D721Med (cell line): Measurements from ENCODE around the gene PPM1M.

Source experiments
- DNase-seq: peaks from one replicate; pipeline ENCODE4 v3.0.0; 2011; ENCODE audit warnings: low spot score; ENCODE audit not compliant: insufficient read length
- FAIRE-seq: peaks from 2 replicates; lab custom pipeline; 2011; peaks lifted over from hg19 to GRCh38; lab: Jason Lieb, UNC
- TF ChIP-seq, protein P1 (sequence below): IDR thresholded peaks from 2 replicates; pipeline ENCODE4 v1.5.1; 2012; ENCODE audit warnings: mild to moderate bottlenecking, control low read depth; ENCODE audit not compliant: insufficient read depth; ENCODE audit errors: missing control alignments

The PPM1M gene

DNA sequence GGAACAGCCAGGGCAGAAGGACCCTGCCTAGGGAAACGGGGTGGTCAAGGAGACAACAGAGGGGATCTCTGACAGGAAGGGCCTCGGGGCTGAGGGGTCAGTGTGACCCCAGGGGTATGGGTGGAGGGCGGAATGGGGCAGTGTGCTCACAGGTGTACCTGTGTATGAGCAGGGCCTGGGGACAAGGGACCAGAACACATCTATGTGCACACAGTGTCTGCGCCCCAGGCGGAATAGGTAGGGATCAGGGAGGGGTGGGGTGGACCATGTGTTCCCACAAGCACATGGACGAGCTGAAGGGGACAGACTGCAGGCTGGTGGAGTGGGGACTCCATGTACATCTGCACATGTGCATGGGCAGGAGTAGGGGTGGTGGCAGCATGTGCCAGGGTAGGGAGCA, 15.1 kb upstream of the PPM1M start:
- FAIRE-seq (no peak), DNase-seq (no peak)
- TF ChIP-seq, protein P1, sequence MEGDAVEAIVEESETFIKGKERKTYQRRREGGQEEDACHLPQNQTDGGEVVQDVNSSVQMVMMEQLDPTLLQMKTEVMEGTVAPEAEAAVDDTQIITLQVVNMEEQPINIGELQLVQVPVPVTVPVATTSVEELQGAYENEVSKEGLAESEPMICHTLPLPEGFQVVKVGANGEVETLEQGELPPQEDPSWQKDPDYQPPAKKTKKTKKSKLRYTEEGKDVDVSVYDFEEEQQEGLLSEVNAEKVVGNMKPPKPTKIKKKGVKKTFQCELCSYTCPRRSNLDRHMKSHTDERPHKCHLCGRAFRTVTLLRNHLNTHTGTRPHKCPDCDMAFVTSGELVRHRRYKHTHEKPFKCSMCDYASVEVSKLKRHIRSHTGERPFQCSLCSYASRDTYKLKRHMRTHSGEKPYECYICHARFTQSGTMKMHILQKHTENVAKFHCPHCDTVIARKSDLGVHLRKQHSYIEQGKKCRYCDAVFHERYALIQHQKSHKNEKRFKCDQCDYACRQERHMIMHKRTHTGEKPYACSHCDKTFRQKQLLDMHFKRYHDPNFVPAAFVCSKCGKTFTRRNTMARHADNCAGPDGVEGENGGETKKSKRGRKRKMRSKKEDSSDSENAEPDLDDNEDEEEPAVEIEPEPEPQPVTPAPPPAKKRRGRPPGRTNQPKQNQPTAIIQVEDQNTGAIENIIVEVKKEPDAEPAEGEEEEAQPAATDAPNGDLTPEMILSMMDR = no peak

DNA sequence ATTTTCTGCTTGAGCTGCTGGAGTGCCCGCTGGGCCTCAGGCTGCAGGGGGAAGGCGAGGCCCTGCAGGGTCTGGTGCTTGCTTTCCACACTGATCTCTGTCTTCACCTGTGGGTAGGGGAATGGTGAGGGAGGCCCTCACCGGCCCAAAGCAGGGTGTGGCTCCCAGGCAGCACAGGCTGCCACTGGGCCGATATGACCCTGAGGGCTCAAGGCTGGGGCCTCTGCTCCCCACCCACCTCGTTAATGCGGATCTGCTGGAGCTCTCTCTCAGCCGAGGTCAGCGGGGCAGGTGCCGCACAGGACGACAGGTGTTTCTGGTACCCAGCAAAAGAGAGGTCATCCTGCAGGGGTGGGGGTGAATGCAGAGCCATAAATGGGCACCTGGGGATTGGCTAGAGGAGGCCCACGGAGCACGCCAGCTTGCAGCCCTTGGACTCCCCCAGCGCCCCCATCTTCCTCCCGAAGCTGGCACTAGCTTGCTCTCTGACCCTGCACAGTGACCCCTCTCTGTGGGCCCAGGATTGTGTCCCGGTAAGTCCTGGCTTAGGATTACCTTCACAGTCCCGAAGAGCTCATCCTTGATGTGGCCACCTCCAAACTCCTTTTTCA, 14.6 kb upstream of the PPM1M start:
- TF ChIP-seq, protein P1 = no peak
- FAIRE-seq (no peak), DNase-seq (no peak)

DNA sequence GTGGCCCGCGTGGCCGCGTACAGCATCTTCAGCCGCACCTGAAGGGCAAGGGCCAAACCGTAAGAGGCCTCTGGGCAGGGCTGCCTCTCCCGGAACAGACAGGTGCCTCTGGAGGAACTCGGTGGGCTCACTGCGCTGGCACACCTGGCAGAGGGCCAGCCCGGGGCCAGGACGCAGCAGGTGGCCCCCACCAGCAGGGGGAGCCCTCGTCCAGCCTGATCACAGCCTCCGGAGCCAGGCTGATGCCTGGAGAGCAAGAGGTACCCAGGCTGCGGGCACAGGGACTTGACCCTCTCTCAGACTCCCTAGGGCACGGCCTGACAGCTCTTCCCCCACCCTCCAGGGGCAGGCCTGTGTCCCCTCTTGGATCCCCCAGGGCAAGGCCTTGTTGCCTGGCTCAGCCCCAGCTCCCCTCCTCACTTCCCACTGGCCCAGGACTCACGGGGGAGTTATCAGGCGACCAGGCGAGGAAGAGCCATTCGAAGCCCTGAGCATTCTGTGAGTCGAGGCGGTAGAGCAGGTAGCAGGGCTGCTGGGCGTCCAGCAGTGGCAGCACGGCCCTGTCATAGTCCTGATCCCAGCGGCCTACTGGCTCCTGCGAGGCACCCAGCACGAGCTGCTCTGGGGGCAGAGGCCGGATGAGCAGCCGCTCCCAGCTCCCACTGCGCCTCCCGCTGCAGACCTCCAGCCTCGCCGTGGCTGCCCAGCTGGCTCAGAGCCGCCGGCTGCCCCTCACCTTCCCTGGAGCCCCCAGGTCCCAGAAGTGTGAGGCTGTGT, 13.9 kb upstream of the PPM1M start:
- TF ChIP-seq, protein P1 = peak; percentile 75
- DNase-seq (peak; percentile 61), FAIRE-seq (no peak)

DNA sequence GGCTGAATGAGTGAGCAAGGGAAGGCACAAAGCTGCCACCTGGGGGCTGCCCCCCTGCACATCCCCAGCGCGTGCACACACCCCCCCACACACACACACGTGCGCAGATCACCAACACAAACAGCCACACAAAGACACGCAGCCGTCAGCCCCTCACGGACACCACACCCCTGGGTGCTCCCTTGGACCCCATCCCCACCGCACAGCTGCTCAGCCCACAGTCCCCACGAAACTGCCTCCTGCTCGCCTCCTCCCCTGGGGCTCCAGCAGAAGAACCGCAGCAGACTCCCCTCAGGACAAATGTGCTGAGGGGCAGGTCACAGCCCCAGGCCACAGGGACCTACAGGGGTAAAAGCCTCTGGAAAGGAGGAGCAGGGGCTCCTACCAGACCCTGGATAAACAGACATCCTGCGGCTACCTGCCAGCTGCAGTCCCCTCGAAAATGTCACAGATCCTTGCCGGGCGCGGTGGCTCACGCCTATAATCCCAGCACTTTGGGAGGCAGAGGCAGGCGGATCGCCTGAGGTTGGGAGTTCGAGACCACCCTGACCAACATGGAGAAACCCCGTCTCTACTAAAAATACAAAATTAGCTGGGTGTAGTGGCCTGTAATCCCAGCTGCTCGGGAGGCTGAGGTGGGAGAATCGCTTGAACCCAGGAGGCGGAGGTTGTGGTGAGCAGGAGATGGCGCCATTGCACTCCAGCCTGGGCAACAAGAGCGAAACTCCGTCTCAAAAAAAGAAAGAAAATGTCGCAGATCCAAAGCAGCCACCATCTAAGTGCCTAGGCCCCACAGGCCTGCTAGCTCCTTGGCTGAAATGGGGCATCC, 13.1 kb upstream of the PPM1M start:
- TF ChIP-seq, protein P1 = peak; percentile 30
- DNase-seq (no peak), FAIRE-seq (no peak)

DNA sequence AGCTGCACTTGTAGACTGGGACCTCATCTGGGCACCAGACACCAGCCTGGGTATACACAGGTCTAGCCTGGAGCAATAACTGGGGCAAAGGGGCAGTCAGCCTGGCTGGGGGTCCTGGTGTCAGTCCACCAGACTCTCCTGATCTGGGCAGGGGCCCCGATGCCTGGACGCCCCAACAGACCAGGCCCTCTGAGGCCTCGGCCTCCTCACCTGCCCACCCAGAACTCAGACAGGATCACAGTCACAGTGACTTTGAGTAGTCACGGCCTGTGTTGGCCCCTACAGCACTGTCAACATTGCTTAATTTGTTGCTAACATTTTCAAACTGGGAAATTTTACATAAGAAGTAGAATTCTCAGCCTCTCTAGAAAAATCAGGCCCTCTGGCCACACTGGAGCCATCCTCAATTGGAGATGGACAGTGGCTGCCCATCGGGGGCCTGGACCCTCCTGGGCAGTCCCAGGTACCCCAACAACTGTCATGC, 12.4 kb upstream of the PPM1M start:
- FAIRE-seq (no peak), DNase-seq (no peak)
- TF ChIP-seq, protein P1 = no peak

DNA sequence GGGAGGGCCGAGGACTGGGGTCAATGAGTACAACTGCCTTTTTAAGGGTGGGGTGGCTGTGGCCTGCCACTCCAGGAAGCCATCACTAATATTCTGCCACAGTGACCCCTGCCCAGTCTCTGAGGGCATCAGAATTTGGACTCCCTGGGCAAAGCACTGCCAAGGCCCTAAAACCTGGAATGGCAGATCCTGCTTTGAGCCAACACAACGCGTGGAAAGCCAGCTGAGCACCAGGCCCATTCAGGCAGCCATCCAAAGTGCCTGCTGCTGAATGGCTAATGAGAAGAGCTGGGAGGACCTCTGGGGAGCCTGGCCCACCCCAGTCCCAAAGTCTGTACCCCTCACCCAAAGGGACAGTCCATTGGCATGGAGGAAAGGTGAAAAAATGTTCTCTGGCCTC, 11.6 kb upstream of the PPM1M start:
- no peak for FAIRE-seq
- TF ChIP-seq, protein P1 = no peak

More for the DNA sequence above, 11.6 kb upstream of the PPM1M start:
- DNase-seq = no peak
